GM19099 (cell line): Measurements from ENCODE around the gene SPTBN5.

ENCODE experiments used
- POLR2A ChIP-seq: IDR thresholded peaks from 3 replicates; pipeline ENCODE4 v1.6.1; 2011; ENCODE audit warnings: low read depth; ENCODE audit not compliant: insufficient read length; ENCODE audit errors: extremely low read depth

Gene SPTBN5

DNA sequence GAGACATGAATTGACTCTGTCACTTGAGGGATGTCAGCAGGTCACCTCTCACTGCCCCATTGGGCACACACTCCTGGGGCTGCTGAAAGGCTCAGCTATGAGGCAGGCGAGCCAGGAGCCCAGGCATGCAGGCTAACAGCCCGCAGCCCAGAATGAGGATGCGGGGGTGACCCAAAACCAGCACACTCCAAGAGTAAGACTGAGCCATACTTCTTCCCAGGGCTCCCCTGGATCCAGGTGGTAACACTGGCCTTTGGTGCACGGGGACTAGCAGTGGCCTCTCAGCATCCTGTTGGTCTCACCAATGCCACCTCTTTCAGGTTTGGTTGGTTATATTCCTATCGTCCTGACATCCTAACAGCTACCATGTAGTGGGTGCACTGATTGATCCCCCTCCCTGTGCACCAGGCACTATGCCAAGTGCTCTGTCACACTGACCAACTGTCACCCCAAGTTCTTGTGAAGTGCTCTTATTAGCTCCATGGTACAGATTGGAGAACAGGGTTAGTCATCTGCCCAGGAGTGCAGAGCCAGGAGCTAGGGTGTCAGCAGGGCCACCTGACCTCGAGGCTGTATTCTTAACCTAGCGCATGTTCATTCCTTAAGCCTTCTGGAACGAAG is 24.8 kb upstream of the SPTBN5 start:
- TF ChIP-seq POLR2A, result no peak

- no peak for TF ChIP-seq POLR2A
These were observed 24.0 kb upstream of the SPTBN5 start for GRCh38 chr15:41917767-41918430.

GRCh38 chr15:41915255-41915994 is 21.6 kb upstream of the SPTBN5 start:
- TF ChIP-seq POLR2A, result no peak

DNA sequence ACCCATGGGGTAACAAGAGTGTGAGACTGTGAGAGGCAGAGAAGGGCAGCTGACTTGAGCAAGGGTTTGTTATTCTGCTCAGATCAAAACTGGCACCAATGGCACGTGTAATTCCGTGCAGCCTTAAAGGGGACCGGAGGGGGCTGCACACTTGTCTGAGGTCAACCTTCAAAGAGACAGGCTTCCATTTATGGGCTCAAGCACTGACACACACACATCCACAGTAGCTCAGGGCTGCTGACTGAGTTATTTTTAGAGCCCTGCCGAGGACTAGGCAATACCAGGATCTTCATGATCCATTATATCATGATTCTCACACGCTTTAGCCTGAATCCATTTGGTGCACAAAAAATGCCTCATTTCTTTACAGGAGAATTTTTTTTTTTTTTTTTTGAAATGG is 20.6 kb upstream of the SPTBN5 start:
- TF ChIP-seq POLR2A, result no peak

GRCh38 chr15:41913256-41913655 is 19.4 kb upstream of the SPTBN5 start:
- TF ChIP-seq POLR2A, result no peak

GRCh38 chr15:41911691-41912345 is 18.0 kb upstream of the SPTBN5 start:
- no peak for TF ChIP-seq POLR2A

DNA sequence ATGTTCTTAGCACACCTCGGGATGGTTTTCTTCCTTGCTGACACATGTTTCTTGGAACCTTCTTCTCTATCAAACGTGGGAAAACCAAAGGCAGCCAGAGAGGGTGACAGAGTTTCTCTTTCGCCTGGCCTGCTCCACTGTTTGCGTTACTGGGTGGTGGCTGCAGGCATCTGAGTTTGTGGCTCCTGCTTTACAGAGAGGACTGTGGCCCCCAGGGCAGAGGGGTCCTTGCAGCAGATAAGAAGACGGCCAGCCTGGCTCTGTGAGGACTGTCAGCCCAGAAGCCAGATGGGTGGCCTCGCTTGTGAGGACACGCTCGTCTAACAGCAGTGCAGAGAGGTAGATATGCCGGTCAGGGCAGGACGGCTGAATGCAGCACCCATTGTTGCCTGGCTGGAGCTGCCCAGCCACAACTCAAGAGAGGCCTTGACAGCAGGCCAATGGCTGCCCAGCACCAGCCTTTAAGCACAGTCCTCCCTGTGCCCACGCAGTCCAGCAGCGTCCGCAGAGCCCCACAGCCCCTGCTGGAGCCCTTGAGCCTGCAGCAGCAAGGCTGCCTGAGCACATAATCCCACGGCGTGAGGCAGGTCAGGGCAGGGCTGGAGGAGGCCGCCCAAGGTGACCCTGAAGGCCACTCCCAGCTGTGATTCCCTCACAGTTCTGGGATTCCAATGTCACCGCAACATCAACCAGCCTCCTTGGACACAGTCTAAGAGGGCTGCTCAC is 15.0 kb upstream of the SPTBN5 start:
- TF ChIP-seq POLR2A, result no peak

GRCh38 chr15:41907141-41907540 is 13.3 kb upstream of the SPTBN5 start:
- TF ChIP-seq POLR2A, result no peak

DNA sequence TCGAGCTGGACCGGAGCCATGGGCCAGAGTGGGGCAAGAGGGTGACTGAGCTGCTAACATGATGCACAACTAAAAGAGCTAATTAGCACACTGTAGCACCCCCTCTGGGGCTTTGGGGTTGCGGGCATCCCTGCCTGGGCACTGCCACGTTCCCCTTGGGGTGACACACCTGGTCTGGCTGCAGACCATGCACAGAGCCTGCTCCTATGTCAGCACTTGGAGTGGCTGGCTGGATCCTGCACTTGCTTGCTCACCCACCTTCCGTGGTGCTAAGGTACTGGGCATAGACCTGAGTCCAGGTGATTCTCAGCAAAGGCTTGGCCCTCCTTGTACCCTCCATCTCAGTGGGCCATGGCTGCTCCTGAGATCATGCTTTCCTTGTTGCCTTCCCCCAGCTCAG is 12.8 kb upstream of the SPTBN5 start:
- no peak for TF ChIP-seq POLR2A

DNA sequence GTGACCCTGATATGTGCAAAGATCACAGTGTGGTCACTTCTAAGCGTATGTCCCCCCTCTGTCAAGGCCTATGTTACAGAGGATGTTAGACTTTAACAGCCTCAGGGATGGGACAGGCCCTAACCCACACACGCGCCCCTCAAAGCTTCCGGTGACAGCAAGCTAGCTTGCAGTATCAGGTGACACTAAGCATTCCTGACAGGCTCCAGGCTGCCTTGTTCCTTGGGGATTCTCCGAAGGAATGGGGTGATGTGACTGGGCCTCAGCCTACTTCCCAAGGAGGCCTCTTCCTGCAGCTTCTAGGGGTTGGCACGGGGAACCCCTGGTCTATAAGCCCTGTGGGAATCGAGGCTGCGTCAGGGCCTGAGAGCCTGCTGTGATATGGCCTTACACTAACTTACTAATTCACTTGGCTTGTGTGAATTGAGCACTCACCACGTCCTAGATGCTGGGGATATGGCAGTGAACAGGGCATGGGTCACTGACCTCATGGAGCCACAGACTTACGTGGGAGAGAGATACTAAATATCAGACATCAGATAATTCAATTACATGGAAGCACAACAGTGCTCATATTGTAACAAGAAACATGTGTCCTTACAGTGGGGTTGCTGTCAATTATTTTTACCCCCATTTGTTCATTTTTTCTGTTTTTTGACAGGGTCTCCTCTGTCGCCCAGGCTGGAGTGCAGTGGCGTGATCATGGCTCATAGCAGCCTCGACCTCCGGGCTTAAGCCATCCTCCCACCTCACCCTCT is 11.4 kb upstream of the SPTBN5 start:
- TF ChIP-seq POLR2A, result no peak

DNA sequence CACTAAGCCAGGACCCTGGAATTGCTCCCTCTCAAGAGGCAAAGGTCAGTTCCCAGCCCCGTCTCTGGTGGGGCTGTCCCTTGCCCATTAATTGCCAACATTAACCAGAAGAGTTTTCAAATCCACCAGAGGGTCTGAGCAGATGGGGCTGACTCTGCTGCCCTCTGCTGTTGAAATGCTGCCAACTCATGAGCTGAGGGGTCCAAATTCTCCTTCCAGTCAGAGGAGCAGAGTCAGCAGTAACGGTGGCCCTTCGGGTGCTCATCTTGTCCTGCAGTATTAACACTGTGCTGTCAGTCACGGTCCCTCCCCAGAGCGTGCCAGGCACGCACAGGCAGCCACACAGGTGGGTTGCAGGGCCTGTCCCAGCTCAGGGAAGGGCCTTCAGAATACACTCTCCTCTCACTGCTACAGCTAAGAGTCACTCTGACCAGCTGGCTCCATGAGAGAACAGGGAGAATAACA is 10.7 kb upstream of the SPTBN5 start:
- no peak for TF ChIP-seq POLR2A

GRCh38 chr15:41903782-41904181 is 9.9 kb upstream of the SPTBN5 start:
- TF ChIP-seq POLR2A, result no peak

DNA sequence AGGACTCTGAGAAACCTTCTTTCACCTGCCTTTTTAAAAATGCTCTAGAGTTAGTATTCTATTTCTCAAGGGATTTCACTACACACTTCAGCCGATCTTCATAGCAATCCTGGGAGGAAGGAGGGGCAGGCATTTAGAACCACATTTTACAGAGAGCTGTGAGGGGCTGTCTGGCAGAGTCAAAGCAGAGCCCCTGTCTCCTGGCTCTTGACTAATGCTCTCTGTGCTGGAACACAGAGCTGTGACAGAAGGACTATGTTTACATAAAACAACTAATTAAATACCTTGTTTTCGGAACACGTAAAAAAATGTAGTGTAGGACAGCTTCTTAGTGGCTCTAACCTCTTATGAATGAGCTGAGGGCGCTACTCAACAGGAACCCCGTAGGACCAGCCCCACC is 7.6 kb upstream of the SPTBN5 start:
- TF ChIP-seq POLR2A, result no peak
